NCI-H1092 (cell line): ENCODE data around the gene HLA-G.

Source experiments
- DNase-seq: peaks from one replicate; lab custom pipeline; 2025; lab: John Stamatoyannopoulos, UW

HLA-G gene

DNA sequence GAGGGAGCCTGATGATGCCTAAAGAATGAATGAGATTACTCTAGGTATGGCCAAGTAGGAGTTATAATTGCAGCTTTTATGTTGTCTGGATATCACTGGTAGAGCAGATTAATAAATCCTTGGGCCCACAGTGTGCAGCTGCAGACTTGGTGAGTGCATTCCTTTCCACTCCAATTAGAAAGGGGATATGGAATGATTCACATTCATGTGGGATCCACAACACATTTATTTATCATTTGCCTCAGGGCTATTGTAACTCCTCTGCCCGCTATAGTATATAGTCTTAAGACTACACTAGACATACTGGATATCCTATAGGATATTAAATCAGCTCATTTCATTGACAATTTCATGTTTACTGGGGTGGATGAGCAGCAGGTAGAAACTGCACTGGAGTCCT is 11.6 kb upstream of the HLA-G start:
- DNase-seq: no peak

GRCh38 chr6:29818892-29819291 is 8.7 kb upstream of the HLA-G start:
- DNase-seq: no peak

DNA sequence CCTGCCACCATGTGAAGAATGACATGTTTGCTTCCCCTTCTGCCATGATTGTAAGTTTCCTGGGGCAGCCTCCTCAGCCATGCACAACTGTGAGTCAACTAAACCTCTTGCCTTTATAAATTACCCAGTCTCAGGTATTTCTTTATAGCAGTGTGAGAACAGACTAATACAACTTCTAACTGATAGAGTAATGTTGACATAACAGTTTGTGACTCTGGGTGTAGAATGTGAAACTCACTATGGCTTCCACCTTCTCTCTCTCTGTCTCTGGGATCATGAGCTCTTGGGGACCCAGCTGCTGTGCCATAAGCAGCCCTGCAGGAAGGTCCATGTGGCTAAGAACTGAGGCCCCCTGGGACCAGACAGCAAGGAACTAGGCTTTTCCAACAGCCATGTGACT is 3.5 kb upstream of the HLA-G start:
- DNase-seq: no peak

GRCh38 chr6:29825848-29826247 is 1.8 kb upstream of the HLA-G start:
- DNase-seq: no peak

DNA sequence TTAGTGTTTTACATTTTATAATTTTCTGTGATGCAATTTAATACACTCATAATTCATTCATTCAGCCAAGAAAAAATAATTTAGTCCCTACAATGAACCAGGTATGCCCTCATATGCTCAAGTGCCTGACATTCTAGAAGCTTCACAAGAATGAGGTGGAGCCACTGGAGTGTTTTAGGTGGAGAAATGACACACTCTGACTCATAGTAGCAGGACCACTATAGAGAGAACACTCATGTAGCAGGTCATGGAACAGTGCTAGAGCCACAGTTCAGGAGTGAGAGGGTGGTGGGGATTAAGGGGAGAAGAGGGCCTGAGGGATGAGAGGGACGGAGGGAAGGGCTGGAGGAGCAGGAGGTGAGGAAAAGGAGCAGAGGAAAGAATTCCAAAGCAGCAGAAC is 1.4 kb upstream of the HLA-G start:
- no peak for DNase-seq

GRCh38 chr6:29828471-29828797 is 809 bp downstream of the HLA-G start:
- DNase-seq: no peak

- DNase-seq: no peak
Observed at GRCh38 chr6:29829766-29830165, 2.1 kb downstream of the HLA-G start.

GRCh38 chr6:29830409-29830808 is 2.8 kb downstream of the HLA-G start:
- DNase-seq: no peak

DNA sequence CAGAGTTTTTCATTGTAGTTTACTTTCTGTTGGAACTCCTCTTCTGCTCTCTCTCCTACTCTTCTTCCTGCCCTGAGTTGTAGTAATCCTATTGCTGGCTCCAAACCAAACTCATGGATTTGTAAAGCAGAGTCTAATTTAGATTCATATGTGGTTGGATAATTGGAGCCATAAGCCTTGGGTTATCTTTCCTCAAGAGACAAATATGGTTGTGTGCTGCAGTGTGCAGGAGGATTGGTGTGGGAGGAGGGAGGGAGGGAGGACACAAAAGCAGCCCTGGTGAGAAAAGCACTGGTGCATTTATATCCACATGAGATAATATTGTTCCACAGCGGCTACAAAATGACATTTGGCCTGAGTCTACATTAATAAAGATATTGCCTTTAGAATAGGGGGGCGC is 4.2 kb downstream of the HLA-G start:
- DNase-seq: no peak

- DNase-seq: no peak
Observed at GRCh38 chr6:29834564-29835436, 7.2 kb downstream of the HLA-G start.

GRCh38 chr6:29839917-29840316 is 12.3 kb downstream of the HLA-G start:
- no peak for DNase-seq

DNA sequence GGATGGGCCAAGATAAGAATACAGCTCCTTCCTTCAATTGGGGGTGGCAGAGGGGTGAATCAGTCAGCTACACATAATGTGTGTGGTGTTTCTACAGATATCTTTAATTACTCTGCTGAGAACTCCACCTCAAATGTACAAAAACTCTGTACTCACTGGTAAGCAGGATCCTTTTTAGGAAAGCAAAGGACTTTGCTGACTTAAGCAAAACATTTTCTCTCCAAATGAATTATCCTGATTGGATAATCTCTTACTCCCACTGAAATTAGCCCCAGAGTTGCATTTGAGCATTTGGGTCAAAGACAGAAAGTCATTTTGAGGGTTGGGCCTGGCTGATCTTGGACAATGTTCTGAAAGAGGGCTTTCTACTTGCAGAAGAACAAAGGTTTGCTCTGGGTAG is 13.4 kb downstream of the HLA-G start:
- DNase-seq: no peak

DNA sequence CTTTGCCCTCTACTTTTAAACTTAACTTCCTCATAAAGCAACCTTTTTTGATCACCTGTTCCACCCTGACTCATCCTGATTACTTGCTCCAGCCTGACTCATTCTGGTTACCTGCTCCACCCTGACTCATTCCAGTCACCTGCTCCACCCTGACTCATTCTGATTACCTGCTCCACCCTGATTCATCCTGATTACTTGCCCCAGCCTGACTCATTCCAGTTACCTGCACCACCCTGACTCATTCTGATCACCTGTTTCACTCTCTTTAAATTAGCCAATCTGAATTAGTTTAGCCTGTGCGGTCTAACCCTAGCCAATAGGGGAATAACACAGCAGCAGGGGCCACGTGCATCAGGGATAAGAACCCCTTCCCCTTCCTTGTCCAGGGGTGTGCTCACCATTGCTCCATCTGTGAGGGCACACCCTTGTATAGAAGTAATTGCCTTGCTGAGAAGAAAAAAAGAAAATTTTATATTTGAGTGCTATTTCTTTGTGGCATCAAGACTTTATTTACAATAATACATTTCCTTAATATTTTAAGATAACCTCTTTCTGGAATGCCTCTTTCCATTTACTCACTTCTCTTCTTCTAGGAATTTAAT is 17.9 kb downstream of the HLA-G start:
- no peak for DNase-seq

GRCh38 chr6:29847871-29848630 is 20.4 kb downstream of the HLA-G start:
- DNase-seq: peak; percentile 47

GRCh38 chr6:29850011-29850553 is 22.5 kb downstream of the HLA-G start:
- no peak for DNase-seq

GRCh38 chr6:29851190-29851589 is 23.6 kb downstream of the HLA-G start:
- DNase-seq: no peak

- no peak for DNase-seq
Observed at GRCh38 chr6:29853245-29853644, 25.6 kb downstream of the HLA-G start.

DNA sequence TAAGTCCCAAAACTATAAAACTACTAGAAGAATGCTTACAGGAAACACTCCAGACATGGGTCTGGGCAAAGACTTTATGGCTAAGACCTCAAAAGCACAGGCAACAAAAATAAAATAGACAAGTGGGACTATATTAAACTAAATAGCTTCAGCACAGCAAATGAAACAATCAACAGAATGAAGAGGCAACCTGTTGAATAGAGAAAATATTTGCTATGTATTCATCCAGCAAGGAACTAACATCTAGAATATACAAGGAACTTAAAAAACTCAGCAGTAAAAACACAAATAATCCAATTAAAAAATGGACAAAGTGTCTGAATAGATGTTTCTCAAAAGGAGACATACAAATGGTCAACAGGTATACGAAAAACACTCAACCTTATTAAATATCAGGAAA is 30.4 kb downstream of the HLA-G start:
- DNase-seq: no peak

- no peak for DNase-seq
Observed at GRCh38 chr6:29861521-29862255, 34.1 kb downstream of the HLA-G start.

- DNase-seq: no peak
Observed at GRCh38 chr6:29864037-29864810, 36.6 kb downstream of the HLA-G start.

GRCh38 chr6:29865631-29866030 is 38.0 kb downstream of the HLA-G start:
- DNase-seq: no peak
